GM19023 (cell line): Measurements from ENCODE around the gene VRK3.
"Not testable (repeated sequence)": the region's sequence is repeated elsewhere in the genome, so short reads cannot be mapped to it uniquely, and the experiment has no call there.

Experiments used
- ATAC-seq: cut with Tn5 transposase; IDR thresholded peaks from one replicate; pipeline ENCODE4 v1.9.1; 2021; ENCODE audit warnings: mild to moderate bottlenecking, moderate library complexity; ENCODE audit not compliant: unreplicated experiment

VRK3 gene

GRCh38 chr19:50025022-50025793 lies at the start of gene VRK3:
VRK3 (minus strand) TSS chr19:50025372; CDS start chr19:50016162, 9,210 bp downstream.
- ATAC-seq, result peak; percentile 81

- ATAC-seq, result not testable (repeated sequence)
Observed at GRCh38 chr19:50068382-50068781, 43.2 kb upstream of the VRK3 start.

- no peak for ATAC-seq
Observed at GRCh38 chr19:50067575-50067974, 42.4 kb upstream of the VRK3 start.

GRCh38 chr19:50065938-50066337 lies 40.8 kb upstream of the VRK3 start:
- no peak for ATAC-seq

GRCh38 chr19:50061650-50062049 lies 36.5 kb upstream of the VRK3 start:
- ATAC-seq, result no peak

GRCh38 chr19:50060107-50060506 lies 34.9 kb upstream of the VRK3 start:
- no peak for ATAC-seq

GRCh38 chr19:50059045-50059444 lies 33.9 kb upstream of the VRK3 start:
- ATAC-seq, result no peak

GRCh38 chr19:50058425-50058824 lies 33.3 kb upstream of the VRK3 start:
- ATAC-seq, result no peak

GRCh38 chr19:50053119-50053518 lies 27.9 kb upstream of the VRK3 start:
- ATAC-seq, result no peak

- no peak for ATAC-seq
Observed at GRCh38 chr19:50051964-50052363, 26.8 kb upstream of the VRK3 start.

- not testable (repeated sequence) for ATAC-seq
Observed at GRCh38 chr19:50051228-50051895, 26.2 kb upstream of the VRK3 start.

- ATAC-seq, result no peak
Observed at GRCh38 chr19:50050406-50051227, 25.4 kb upstream of the VRK3 start.

- ATAC-seq, result no peak
Observed at GRCh38 chr19:50047671-50048070, 22.5 kb upstream of the VRK3 start.

GRCh38 chr19:50046649-50047503 lies 21.7 kb upstream of the VRK3 start:
- ATAC-seq, result no peak

GRCh38 chr19:50044922-50045321 lies 19.8 kb upstream of the VRK3 start:
- ATAC-seq, result no peak

- no peak for ATAC-seq
Observed at GRCh38 chr19:50043967-50044366, 18.8 kb upstream of the VRK3 start.

- ATAC-seq, result no peak
Observed at GRCh38 chr19:50042363-50043024, 17.3 kb upstream of the VRK3 start.

GRCh38 chr19:50040967-50041366 lies 15.8 kb upstream of the VRK3 start:
- no peak for ATAC-seq

- no peak for ATAC-seq
Observed at GRCh38 chr19:50039968-50040367, 14.8 kb upstream of the VRK3 start.

GRCh38 chr19:50036908-50037307 lies 11.7 kb upstream of the VRK3 start:
- ATAC-seq, result no peak
